ENCODE data around the gene ACSL5. TPM values are rescaled to one million over a fixed set of nuclear protein-coding genes. Genes with fewer than 3 reads are reported as not detected.
"Not testable (repeated sequence)": the region's sequence is repeated elsewhere in the genome, so short reads cannot be mapped to it uniquely, and the experiment has no call there.

Gene ACSL5
- total RNA-seq, 1 donor, result 2.6 TPM

DNA sequence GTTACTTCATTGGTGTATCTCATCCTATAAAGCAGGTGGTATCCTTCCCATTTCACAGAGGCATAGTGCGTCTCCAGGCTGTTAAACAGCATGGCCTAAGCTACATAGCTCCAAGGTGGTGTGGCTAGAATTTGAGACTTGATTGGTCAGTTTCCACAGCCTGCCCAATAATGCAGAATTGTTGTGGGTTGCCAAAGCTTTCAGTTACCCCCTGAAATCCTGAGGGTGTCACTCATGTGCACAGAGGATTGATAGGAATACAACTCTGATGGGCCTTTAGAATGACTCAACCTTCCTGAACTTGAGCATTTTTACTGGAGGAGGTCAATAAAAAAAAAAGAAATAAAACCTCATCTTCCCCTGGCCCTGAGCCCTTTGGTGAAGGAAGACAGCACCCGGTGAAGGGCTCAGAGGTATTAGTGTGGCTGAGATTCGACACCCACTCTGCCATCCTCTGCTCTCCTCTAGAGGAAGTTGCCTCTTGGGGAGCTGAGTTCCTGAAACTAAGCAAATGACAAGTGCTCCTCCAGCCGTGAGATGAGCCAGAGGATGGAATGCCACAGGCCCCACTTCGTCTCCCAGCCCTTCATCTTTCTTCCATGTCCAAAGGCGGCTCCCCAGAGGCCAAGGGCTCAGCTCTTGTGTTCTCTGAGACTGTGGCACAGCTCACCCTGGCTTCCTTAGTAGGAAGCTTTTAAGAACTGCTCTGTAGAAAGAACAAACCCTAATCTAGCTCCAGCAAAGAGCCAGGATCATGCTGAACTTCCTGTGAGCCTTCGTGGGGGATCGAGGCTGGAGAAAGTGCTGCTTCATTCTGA is 1.0 kb downstream of the ACSL5 start:
- TF ChIP-seq, protein P1, sequence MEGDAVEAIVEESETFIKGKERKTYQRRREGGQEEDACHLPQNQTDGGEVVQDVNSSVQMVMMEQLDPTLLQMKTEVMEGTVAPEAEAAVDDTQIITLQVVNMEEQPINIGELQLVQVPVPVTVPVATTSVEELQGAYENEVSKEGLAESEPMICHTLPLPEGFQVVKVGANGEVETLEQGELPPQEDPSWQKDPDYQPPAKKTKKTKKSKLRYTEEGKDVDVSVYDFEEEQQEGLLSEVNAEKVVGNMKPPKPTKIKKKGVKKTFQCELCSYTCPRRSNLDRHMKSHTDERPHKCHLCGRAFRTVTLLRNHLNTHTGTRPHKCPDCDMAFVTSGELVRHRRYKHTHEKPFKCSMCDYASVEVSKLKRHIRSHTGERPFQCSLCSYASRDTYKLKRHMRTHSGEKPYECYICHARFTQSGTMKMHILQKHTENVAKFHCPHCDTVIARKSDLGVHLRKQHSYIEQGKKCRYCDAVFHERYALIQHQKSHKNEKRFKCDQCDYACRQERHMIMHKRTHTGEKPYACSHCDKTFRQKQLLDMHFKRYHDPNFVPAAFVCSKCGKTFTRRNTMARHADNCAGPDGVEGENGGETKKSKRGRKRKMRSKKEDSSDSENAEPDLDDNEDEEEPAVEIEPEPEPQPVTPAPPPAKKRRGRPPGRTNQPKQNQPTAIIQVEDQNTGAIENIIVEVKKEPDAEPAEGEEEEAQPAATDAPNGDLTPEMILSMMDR (IDR thresholded peaks at IDR 0.05; ENCODE audit: insufficient read depth, low read length), result no peak
- H3K4me3 ChIP-seq (ENCODE audit: low read depth, low read length), result no peak overlapping the region
- no peak for DNase-seq (ENCODE audit: low read depth)

DNA sequence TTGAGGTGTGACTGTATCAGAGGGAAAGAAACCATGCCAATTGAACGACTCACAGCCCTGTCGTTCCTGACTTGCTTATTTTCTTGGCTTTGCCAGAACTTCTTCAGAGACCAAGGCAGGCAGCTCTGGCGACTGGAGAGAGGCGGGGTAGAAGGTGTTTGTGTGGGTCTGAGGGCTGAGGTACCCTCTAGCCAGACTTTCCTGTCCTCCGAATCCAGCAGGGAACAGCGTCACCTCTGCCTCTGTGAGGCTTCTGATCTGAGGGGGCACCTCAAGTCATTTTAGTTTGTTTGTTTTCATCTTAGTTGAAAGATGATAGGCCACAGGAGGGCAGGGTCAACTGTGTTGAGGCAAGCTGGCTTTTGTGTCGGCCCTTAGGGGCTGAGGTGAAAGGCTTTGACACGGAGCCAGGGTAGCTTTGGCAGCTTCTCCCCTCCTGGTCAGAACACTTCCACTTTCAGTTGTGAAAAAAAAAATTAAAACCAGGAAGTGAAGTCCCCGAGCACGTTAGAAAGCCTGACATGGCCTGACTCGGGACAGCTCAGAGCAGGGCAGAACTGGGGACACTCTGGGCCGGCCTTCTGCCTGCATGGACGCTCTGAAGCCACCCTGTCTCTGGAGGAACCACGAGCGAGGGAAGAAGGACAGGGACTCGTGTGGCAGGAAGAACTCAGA is 1.9 kb downstream of the ACSL5 start:
- DNase-seq (ENCODE audit: low read depth), result peak; percentile 55
- peak overlapping the region; percentile 43 for H3K4me3 ChIP-seq (ENCODE audit: low read depth, low read length)
- TF ChIP-seq, protein P1 (IDR thresholded peaks at IDR 0.05; ENCODE audit: insufficient read depth, low read length), result no peak

DNA sequence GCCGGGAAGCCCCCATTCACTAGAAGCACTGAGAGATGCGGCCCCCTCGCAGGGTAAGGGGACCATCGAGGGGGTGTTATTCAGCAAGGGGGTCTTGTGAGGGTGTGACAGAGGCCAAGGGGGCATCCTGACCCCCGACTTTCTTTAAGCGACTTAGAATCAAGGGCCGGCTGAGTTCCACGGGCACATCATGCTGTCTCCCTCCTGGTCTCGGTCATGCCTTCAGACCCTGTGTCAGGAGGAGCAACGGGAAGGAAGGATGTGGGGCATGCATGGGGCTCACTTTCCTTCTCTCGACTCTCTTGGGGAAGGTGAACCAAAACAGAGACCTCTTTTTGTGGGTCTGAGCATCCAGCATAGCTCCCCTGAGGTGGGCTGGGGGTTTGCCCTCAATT is 2.5 kb downstream of the ACSL5 start:
- no peak overlapping the region for H3K4me3 ChIP-seq (ENCODE audit: low read depth, low read length)
- TF ChIP-seq, protein P1 (IDR thresholded peaks at IDR 0.05; ENCODE audit: insufficient read depth, low read length), result no peak
- DNase-seq (ENCODE audit: low read depth), result no peak

DNA sequence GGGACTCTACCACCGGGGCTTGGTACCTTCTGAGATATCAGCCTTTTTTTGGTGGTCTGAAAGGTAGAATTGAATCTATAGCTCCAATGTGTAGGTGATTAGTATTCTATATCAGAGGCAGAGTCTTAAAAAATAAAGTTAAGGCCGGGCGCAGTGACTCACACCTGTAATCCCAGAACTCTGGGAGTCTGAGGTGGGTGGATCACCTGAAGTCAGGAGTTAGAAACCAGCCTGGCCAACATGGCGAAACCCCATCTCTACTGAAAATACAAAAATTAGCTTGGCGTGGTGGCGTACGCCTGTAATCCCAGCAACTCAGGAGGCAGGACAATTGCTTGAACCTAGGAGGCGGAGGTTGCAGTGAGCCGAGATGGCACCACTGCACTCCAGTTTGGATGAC is 3.2 kb downstream of the ACSL5 start:
- DNase-seq (ENCODE audit: low read depth); H3K4me3 ChIP-seq (ENCODE audit: low read depth, low read length): not testable (repeated sequence)

DNA sequence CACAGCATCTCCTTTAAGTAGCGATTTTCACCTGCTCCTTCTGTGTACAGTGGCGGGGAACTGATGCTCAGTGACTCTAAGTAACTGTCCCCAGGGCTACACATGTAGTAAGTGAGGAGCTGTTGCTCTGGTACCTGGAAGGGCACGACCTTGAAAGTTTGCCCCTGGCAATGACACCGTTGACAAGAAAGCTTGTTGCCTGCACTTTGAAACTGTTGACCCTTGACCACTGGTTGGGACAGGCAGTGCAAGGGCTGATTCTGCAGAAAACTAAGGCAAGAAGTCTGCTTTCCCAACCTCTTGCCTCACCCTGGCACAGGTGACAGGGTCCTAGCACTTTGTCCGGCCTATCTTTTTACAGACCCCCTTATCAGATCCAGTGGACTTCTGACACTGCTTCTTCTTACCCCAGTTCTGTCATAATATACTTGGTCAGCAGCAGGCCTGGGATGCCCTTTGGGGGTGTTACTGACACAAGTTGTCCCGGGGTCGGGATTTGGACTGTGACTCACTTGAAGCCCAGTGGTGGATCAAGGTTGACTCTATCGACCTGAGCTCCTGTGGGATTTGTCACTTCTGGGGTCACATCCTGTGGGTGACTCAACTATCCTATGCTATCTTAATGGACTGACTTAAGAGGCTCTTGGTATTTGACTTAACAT is 5.8 kb downstream of the ACSL5 start:
- DNase-seq (ENCODE audit: low read depth), result peak; percentile 9
- TF ChIP-seq, protein P1 (IDR thresholded peaks at IDR 0.05; ENCODE audit: insufficient read depth, low read length), result no peak
- no peak overlapping the region for H3K4me3 ChIP-seq (ENCODE audit: low read depth, low read length)

DNA sequence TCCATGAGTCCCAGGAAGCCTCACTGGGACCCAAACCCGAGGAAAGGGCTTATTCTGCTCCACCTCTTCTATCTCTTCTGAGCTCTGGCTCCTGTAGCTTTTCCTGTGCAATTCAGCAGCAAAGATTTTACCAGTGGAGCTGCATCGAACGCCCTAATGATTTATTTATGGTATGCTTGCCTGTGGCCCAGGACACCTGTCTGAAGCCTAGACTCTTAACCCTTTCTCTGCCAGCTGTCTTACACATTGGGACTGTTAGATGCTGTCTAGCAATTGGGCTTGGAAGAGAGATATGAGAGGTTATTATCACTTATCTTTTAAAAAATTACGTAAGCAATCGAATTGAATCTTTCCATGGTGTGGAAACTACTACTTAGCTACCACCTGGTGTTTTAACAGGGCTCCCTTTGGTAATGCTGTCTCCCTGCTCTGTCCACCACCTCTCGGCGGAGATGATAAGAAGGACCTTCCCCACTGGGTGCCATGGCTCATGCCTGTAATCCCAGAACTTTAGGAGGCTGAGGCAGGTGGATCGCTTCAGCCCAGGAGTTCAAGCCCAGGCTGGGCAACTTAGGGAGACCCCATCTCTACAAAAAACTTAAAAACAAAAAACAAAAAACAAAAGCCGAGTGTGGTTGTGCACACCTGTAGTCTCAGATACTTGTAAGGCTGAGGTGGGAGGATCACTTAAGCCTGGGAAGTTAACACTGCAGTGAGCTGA is 8.8 kb downstream of the ACSL5 start:
- no peak overlapping the region for H3K4me3 ChIP-seq (ENCODE audit: low read depth, low read length)
- TF ChIP-seq, protein P1 (IDR thresholded peaks at IDR 0.05; ENCODE audit: insufficient read depth, low read length), result no peak
- DNase-seq (ENCODE audit: low read depth), result no peak

Data from fibroblast of the aortic adventitia (primary cell).